BLaER1 (cell line): ENCODE measurements around the gene PDGFC.
"Not testable (repeated sequence)": the region's sequence is repeated elsewhere in the genome, so short reads cannot be mapped to it uniquely, and the experiment has no call there.

ENCODE experiments used
- H3K27ac ChIP-seq: shearing (Covaris generic); formaldehyde crosslinking; 2 replicates; pipeline ENCODE4 v1.8.1; 2022
- H3K27me3 ChIP-seq: shearing (Covaris generic); formaldehyde crosslinking; 2 replicates; pipeline ENCODE4 v1.8.1; 2022
- H3K36me3 ChIP-seq: shearing (Covaris generic); formaldehyde crosslinking; 2 replicates; pipeline ENCODE4 v1.8.1; 2022
- H3K4me1 ChIP-seq: shearing (Covaris generic); formaldehyde crosslinking; 2 replicates; pipeline ENCODE4 v1.8.1; 2022
- H3K4me2 ChIP-seq: shearing (Covaris generic); formaldehyde crosslinking; 2 replicates; pipeline ENCODE4 v1.8.1; 2022
- H3K4me3 ChIP-seq: shearing (Covaris generic); formaldehyde crosslinking; 2 replicates; pipeline ENCODE4 v1.8.1; 2022
- H3K9ac ChIP-seq: shearing (Covaris generic); formaldehyde crosslinking; 2 replicates; pipeline ENCODE4 v1.8.1; 2022
- H3K9me3 ChIP-seq: shearing (Covaris generic); formaldehyde crosslinking; 2 replicates; pipeline ENCODE4 v1.8.1; 2022
- H4K20me1 ChIP-seq: shearing (Covaris generic); formaldehyde crosslinking; 2 replicates; pipeline ENCODE4 v1.8.1; 2022
- Cebpa-rat ChIP-seq: shearing (Covaris generic); IDR thresholded peaks from 2 replicates; pipeline ENCODE4 v1.8.1; 2022

PDGFC gene

DNA sequence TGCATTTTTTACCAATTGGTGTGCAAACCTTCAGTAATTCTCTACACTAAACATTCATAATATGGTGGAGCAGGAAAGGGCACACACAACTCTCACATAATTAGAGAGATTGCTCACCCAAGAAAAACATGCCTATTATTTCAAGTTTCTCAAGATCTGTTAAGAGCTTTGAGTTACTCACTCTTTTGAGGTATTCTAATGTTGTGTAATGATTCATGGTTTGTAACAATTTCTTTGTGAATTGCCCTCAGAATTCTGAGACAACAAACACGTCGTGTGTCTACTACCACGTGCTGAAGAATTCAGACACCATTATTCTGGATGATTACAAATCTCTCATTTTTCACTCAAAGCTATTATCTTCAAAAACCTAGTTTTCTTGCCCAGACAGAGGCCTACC lies 82.8 kb downstream of the PDGFC start:
- Histone ChIP-seq H3K4me1 (no peaks in the 10 kb centered on the region), H3K27ac (no peak overlapping the region), H3K9ac (no peak overlapping the region), H3K36me3 (no peaks in the 10 kb centered on the region), H3K9me3 (no peaks in the 10 kb centered on the region), H3K27me3 (no peaks in the 10 kb centered on the region), H3K4me2 (no peak overlapping the region), H3K4me3 (no peak overlapping the region), H4K20me1 (no peaks in the 10 kb centered on the region)
- TF ChIP-seq Cebpa-rat: no peak

DNA sequence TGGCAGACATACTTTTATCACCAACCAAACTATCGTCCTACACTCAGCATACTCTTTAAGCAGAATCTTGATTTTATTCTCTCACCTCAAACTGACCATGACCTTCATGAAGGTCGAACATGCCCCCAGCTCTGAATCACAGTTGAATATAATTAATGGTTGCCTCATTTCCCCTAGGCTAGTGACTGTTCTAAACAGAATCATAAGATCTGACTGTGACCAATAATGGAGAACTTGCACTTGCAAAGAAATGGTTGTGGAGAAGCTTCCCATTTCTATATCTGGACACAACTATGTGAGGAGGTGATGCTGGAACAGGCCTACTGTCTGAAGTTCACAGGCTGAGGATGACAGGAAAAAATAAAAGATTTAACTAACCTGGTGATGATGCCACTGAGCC lies 85.1 kb downstream of the PDGFC start:
- Histone ChIP-seq H3K9me3 (no peaks in the 10 kb centered on the region), H3K4me2 (no peak overlapping the region), H3K4me3 (no peak overlapping the region), H3K27ac (no peak overlapping the region), H3K36me3 (no peaks in the 10 kb centered on the region), H4K20me1 (no peaks in the 10 kb centered on the region), H3K9ac (no peak overlapping the region), H3K27me3 (no peaks in the 10 kb centered on the region), H3K4me1 (no peaks in the 10 kb centered on the region)
- TF ChIP-seq Cebpa-rat: no peak

DNA sequence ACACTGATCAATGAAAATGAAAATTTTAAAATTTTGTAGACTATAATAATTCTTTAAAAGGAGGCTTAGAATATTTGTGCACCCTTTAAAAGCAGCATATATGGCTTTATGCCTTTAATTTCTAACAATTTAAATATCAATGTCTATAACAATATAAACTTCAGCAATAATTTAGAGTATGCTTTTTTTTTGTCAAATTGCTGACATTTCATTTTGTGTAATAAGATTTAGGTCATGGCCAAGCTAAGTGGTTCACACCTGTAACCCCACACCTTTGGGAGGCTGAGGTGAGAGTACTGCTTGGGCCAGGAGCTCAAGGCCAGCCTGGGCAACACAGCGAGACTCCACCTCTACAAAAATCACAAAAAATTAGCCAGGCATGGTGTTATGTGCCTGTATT lies 86.2 kb downstream of the PDGFC start:
- Histone ChIP-seq H3K4me2 (no peak overlapping the region), H3K4me1 (no peaks in the 10 kb centered on the region), H3K27ac (no peak overlapping the region), H3K27me3 (no peaks in the 10 kb centered on the region), H3K4me3 (no peak overlapping the region), H3K36me3 (no peaks in the 10 kb centered on the region), H4K20me1 (no peaks in the 10 kb centered on the region), H3K9ac (no peak overlapping the region), H3K9me3 (no peaks in the 10 kb centered on the region)
- TF ChIP-seq Cebpa-rat: no peak

DNA sequence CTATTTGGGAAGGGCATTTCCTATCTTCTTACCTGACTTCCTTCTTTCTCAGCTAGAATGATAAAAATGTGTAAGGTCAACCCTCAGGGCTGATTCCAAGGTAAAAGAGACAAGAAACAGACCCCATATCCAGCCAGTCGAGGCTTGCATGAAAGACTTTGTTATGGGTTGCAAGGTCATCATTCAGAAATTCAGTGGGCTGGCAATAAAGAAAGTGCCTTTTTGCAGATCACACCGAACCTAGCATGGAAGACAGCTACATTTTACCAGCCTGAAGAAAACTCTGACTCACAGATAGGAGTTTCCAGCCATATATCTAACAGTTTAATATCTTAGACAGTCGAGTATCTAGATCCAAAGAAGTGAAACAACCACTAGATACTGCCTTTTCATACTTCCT lies 87.4 kb downstream of the PDGFC start:
- no peak overlapping the region for H3K27ac ChIP-seq
- H3K4me1 ChIP-seq: no peaks in the 10 kb centered on the region
- no peaks in the 10 kb centered on the region for H3K9me3 ChIP-seq
- no peak overlapping the region for H3K4me2 ChIP-seq
- no peak overlapping the region for H3K9ac ChIP-seq
- no peak for TF ChIP-seq Cebpa-rat
- H3K36me3 ChIP-seq: no peaks in the 10 kb centered on the region
- no peaks in the 10 kb centered on the region for H3K27me3 ChIP-seq
- H3K4me3 ChIP-seq: no peak overlapping the region
- H4K20me1 ChIP-seq: no peaks in the 10 kb centered on the region

DNA sequence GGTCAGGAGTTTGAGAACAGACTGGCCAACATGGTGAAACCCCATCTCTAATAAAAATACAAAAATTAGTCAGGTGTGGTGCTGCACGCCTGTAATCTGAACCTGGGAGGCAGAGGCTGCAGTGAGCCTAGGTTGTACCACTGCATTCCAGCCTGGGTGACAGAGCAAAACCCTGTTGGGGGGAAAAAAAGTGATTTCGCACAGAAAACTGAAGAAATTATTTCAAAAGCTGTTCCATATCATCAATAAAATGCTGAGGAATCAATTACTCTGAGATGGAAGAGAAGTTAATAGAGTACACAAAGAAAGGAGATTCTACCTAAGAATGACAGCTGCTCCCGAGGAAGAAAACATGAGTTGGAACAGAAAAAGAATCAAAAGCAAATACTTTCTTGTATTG lies 95.9 kb downstream of the PDGFC start:
- no peak for TF ChIP-seq Cebpa-rat
- Histone ChIP-seq H4K20me1 (no peaks in the 10 kb centered on the region), H3K9ac (no peak overlapping the region), H3K4me1 (no peaks in the 10 kb centered on the region), H3K4me2 (no peak overlapping the region), H3K27ac (no peak overlapping the region), H3K36me3 (no peaks in the 10 kb centered on the region), H3K9me3 (no peaks in the 10 kb centered on the region), H3K4me3 (no peak overlapping the region), H3K27me3 (no peaks in the 10 kb centered on the region)

- Histone ChIP-seq H3K4me1 (no peaks in the 10 kb centered on the region), H3K27me3 (no peaks in the 10 kb centered on the region), H3K27ac (no peak overlapping the region), H4K20me1 (no peaks in the 10 kb centered on the region), H3K4me3 (no peak overlapping the region), H3K9ac (no peak overlapping the region), H3K4me2 (no peak overlapping the region), H3K36me3 (no peaks in the 10 kb centered on the region), H3K9me3 (no peaks in the 10 kb centered on the region)
- no peak for TF ChIP-seq Cebpa-rat
Measured at GRCh38 chr4:156875055-156875454, 96.5 kb downstream of the PDGFC start.

DNA sequence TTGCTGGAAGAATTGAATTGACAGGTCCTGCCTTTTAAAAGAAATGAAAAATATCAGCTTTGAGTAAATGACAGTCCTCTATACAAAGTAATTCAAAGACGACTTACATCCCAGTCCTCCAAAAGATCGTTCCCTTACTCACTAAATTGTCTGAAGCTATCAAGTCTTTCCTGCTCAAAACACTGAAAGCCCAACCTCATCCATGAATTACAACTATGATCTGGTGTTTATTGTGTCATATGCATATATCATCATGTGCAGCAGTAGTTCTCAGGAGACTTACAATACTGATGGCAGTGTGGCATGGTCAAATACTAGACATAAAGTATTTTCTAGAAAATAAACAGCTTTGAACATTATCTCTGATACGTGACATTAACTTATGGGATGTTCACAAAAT lies 97.8 kb downstream of the PDGFC start:
- H3K4me3 ChIP-seq: no peak overlapping the region
- no peaks in the 10 kb centered on the region for H4K20me1 ChIP-seq
- no peaks in the 10 kb centered on the region for H3K27me3 ChIP-seq
- H3K4me2 ChIP-seq: no peak overlapping the region
- no peaks in the 10 kb centered on the region for H3K36me3 ChIP-seq
- H3K27ac ChIP-seq: no peak overlapping the region
- H3K4me1 ChIP-seq: no peaks in the 10 kb centered on the region
- H3K9me3 ChIP-seq: no peaks in the 10 kb centered on the region
- H3K9ac ChIP-seq: no peak overlapping the region
- TF ChIP-seq Cebpa-rat: no peak

GRCh38 chr4:156870861-156871260 lies 100.7 kb downstream of the PDGFC start:
- H3K4me2 ChIP-seq: no peak overlapping the region
- no peaks in the 10 kb centered on the region for H4K20me1 ChIP-seq
- no peak overlapping the region for H3K27ac ChIP-seq
- H3K9me3 ChIP-seq: no peaks in the 10 kb centered on the region
- H3K36me3 ChIP-seq: no peaks in the 10 kb centered on the region
- no peaks in the 10 kb centered on the region for H3K4me1 ChIP-seq
- no peaks in the 10 kb centered on the region for H3K27me3 ChIP-seq
- no peak overlapping the region for H3K4me3 ChIP-seq
- TF ChIP-seq Cebpa-rat: no peak
- no peak overlapping the region for H3K9ac ChIP-seq

DNA sequence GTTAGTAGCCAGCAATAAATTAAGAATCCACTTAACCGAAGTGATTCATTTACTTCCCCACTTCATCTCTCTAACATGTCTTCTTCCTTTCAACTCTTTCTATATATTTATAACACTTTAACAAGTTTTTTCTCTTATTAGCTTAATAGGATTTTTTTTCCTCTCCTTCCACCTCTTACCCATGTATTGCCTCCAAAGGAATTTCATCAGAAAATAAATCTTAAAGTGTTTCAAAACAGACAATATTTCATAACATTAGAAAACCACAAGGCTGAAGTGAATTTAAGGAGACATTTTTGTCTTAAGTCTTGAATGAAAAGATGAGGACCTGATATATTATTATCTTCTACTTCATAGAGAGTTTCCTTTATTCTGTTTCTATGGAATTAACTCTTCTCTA lies 101.5 kb downstream of the PDGFC start:
- Histone ChIP-seq H3K36me3 (no peaks in the 10 kb centered on the region), H3K27ac (no peak overlapping the region), H3K4me1 (no peaks in the 10 kb centered on the region), H3K27me3 (no peaks in the 10 kb centered on the region), H3K4me2 (no peak overlapping the region), H4K20me1 (no peaks in the 10 kb centered on the region), H3K4me3 (no peak overlapping the region), H3K9ac (no peak overlapping the region), H3K9me3 (no peaks in the 10 kb centered on the region)
- TF ChIP-seq Cebpa-rat: no peak

DNA sequence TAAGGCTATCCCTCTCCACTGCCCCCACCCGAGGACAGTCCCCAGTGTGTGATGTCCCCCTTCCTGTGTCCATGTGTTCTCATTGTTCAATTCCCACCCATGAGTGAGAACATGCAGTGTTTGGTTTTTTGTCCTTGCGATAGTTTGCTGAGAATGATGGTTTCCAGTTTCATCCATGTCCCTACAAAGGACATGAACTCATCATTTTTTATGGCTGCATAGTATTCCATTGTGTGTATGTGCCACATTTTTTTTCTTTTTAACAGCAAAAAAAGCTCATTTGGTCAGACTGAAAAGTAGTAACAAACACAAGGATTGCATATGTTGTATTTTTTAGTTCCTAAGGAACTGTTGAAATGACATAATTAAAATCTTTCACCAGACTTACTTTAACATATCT lies 105.5 kb downstream of the PDGFC start:
- not testable (repeated sequence) for H3K27ac ChIP-seq, H3K4me3 ChIP-seq, H4K20me1 ChIP-seq, H3K4me2 ChIP-seq, H3K9ac ChIP-seq, H3K36me3 ChIP-seq, H3K4me1 ChIP-seq, H3K27me3 ChIP-seq, H3K9me3 ChIP-seq

DNA sequence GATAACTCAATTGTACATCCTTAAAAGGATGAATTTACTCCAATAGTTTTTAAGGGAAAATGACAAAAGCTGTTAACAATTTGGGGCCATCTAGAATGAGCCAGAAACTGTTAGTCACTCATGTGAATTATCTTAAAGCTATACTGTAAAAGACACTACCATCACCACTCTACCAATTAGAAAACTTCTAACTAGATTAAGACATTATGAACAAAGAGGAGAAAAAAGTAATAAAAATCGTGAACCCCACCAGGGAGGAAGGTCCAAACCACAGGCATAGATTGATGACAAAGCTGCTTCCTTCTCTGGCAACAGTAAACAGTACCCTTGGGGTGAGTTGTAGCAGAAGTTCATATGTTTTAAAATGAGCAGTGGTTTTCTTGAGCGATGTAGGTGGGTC lies 106.1 kb downstream of the PDGFC start:
- H3K4me1 ChIP-seq: no peaks in the 10 kb centered on the region
- H3K4me2 ChIP-seq: no peak overlapping the region
- H3K9ac ChIP-seq: no peak overlapping the region
- no peaks in the 10 kb centered on the region for H4K20me1 ChIP-seq
- no peaks in the 10 kb centered on the region for H3K9me3 ChIP-seq
- H3K4me3 ChIP-seq: no peak overlapping the region
- no peak for TF ChIP-seq Cebpa-rat
- no peaks in the 10 kb centered on the region for H3K36me3 ChIP-seq
- H3K27me3 ChIP-seq: no peaks in the 10 kb centered on the region
- no peak overlapping the region for H3K27ac ChIP-seq
